H1 (cell line): Measurements from ENCODE around the gene GBP5. TPM values are rescaled to one million over a fixed set of nuclear protein-coding genes. Genes with fewer than 3 reads are reported as not detected.

Experiments
- CTCF ChIA-PET: fragments of 300-600 bp; sonication (Branson Sonifier 250); formaldehyde crosslinking; loops from one replicate; lab custom pipeline; 2021; ENCODE audit not compliant: partially characterized antibody; lab: Charles Lee
- POLR2A ChIA-PET: fragments of 300-600 bp; sonication (Branson Sonifier 250); formaldehyde crosslinking; loops from one replicate; lab custom pipeline; 2021; ENCODE audit warnings: inconsistent platforms; ENCODE audit not compliant: partially characterized antibody; lab: Charles Lee
- DNase-seq, 2 experiments: peaks; one replicate each; pipeline versions ENCODE4 v3.0.0 to v3.0.0-alpha.2; 2010 to 2022; ENCODE audit warnings: low spot score in 2 of 2, low read depth in 1 of 2, mixed read lengths in 1 of 2
- FAIRE-seq: peaks from 2 replicates; lab custom pipeline; 2011; peaks lifted over from hg19 to GRCh38; lab: Jason Lieb, UNC
- H2AFZ ChIP-seq: 2 replicates; pipeline ENCODE4 v1.8.1; 2012; ENCODE audit warnings: low read length, inconsistent platforms
- H2AK5ac ChIP-seq: 2 replicates; pipeline ENCODE4 v1.6.1; 2013; ENCODE audit warnings: low read depth, low read length
- H2BK120ac ChIP-seq: replicated peaks from 2 replicates; pipeline ENCODE3; 2013; ENCODE audit warnings: low read depth, low read length, inconsistent platforms
- H2BK12ac ChIP-seq: 2 replicates; pipeline ENCODE4 v1.6.1; 2013; ENCODE audit warnings: low read depth, low read length
- H2BK15ac ChIP-seq: 2 replicates; pipeline ENCODE4 v1.6.1; 2013; ENCODE audit warnings: low read length
- H2BK20ac ChIP-seq: 2 replicates; pipeline ENCODE4 v1.6.1; 2013; ENCODE audit warnings: low read length
- H2BK5ac ChIP-seq: 2 replicates; pipeline ENCODE4 v1.6.1; 2013; ENCODE audit warnings: low read depth, low read length
- H3K14ac ChIP-seq: 2 replicates; pipeline ENCODE4 v1.6.1; 2013; ENCODE audit warnings: inconsistent platforms; ENCODE audit not compliant: insufficient read length
- H3K18ac ChIP-seq: 2 replicates; pipeline ENCODE4 v1.6.1; 2013; ENCODE audit warnings: low read length; ENCODE audit errors: extremely low read depth
- H3K23ac ChIP-seq: 2 replicates; pipeline ENCODE4 v1.6.1; 2013; ENCODE audit warnings: inconsistent platforms; ENCODE audit not compliant: insufficient read length
- H3K23me2 ChIP-seq: 2 replicates; pipeline ENCODE4 v1.6.1; 2013; ENCODE audit warnings: low read depth, low read length
- H3K27ac ChIP-seq: 2 replicates; pipeline ENCODE4 v1.6.1; 2011; ENCODE audit warnings: low read depth, low read length, inconsistent platforms
- H3K27me3 ChIP-seq, 4 experiments: replicated peaks in 1 of 4; 1 replicate in 1 of 4; 2 replicates in 3 of 4; pipeline versions ENCODE4 v1.6.1 to v1.8.1; 2011 to 2013; ENCODE audit warnings: low read length in 3 of 4, mild to moderate bottlenecking in 3 of 4, inconsistent platforms in 2 of 4, mixed read lengths in 2 of 4, moderate library complexity in 1 of 4; ENCODE audit not compliant: control insufficient read depth in 3 of 4, insufficient read depth in 3 of 4; ENCODE audit errors: extremely low read depth in 1 of 4
- H3K36me3 ChIP-seq, 4 experiments: 2 replicates each; pipeline versions ENCODE4 v1.6.1 to v1.8.1; 2011 to 2013; ENCODE audit warnings: mild to moderate bottlenecking in 4 of 4, low read length in 3 of 4, moderate library complexity in 2 of 4, control low read depth in 1 of 4, inconsistent platforms in 1 of 4; ENCODE audit not compliant: insufficient read depth in 4 of 4, control insufficient read depth in 2 of 4
- H3K4ac ChIP-seq: replicated peaks from 2 replicates; pipeline ENCODE3; 2013; ENCODE audit warnings: low read length, low read depth, mixed read lengths, inconsistent platforms; ENCODE audit not compliant: insufficient read length
- H3K4me1 ChIP-seq, 4 experiments: replicated peaks in 1 of 4; 1 replicate in 1 of 4; 2 replicates in 3 of 4; pipeline versions ENCODE4 v1.6.1 to v1.8.1; 2011 to 2013; ENCODE audit warnings: low read length in 3 of 4, inconsistent platforms in 2 of 4, mixed read lengths in 1 of 4; ENCODE audit not compliant: insufficient read depth in 4 of 4, control insufficient read depth in 3 of 4
- H3K4me2 ChIP-seq, 2 experiments: 2 replicates each; pipeline versions ENCODE4 v1.6.1 to v1.8.1; 2011 to 2013; ENCODE audit warnings: low read depth in 2 of 2, low read length in 2 of 2, control low read depth in 1 of 2, inconsistent platforms in 1 of 2, mild to moderate bottlenecking in 1 of 2; ENCODE audit not compliant: insufficient read depth in 1 of 2
- H3K4me3 ChIP-seq, 4 experiments: fragments of 200-600, 300-600 bp in 1 of 4; sonication (generic), shearing (Covaris generic), sonication (Bioruptor Twin) in 1 of 4; 2 replicates each; pipeline versions ENCODE4 v1.5.1 to v1.8.1; 2011 to 2016; ENCODE audit warnings: low read length in 4 of 4, low read depth in 3 of 4, control low read depth in 2 of 4, inconsistent platforms in 2 of 4, mild to moderate bottlenecking in 2 of 4, mixed read lengths in 1 of 4, moderate library complexity in 1 of 4; ENCODE audit not compliant: insufficient read depth in 2 of 4; ENCODE audit errors: extremely low read depth in 1 of 4
- H3K56ac ChIP-seq: replicated peaks from 2 replicates; pipeline ENCODE3; 2013; ENCODE audit warnings: low read depth, mild to moderate bottlenecking, mixed read lengths, low read length, inconsistent platforms; ENCODE audit not compliant: insufficient read length
- H3K79me1 ChIP-seq: 2 replicates; pipeline ENCODE4 v1.6.1; 2013; ENCODE audit warnings: low read depth, low read length, control low read depth
- H3K79me2 ChIP-seq, 2 experiments: 2 replicates each; pipeline versions ENCODE4 v1.6.1 to v1.8.1; 2012 to 2013; ENCODE audit warnings: low read length in 2 of 2, mild to moderate bottlenecking in 2 of 2, inconsistent platforms in 1 of 2; ENCODE audit not compliant: insufficient read depth in 2 of 2, control insufficient read depth in 1 of 2
- H3K9ac ChIP-seq, 4 experiments: replicated peaks in 1 of 4; 1 replicate in 1 of 4; 2 replicates in 3 of 4; pipeline versions ENCODE4 v1.6.1 to v1.8.1; 2011 to 2013; ENCODE audit warnings: low read depth in 3 of 4, low read length in 3 of 4, control low read depth in 2 of 4, mild to moderate bottlenecking in 2 of 4, moderate library complexity in 2 of 4, inconsistent platforms in 1 of 4; ENCODE audit errors: extremely low read depth in 1 of 4
- H3K9me3 ChIP-seq, 2 experiments: 2 replicates each; pipeline versions ENCODE4 v1.6.1 to v1.8.1; 2012 to 2013; ENCODE audit warnings: mild to moderate bottlenecking in 2 of 2, moderate library complexity in 2 of 2, control low read depth in 1 of 2, inconsistent platforms in 1 of 2, low read depth in 1 of 2, low read length in 1 of 2, mixed read lengths in 1 of 2; ENCODE audit not compliant: insufficient read depth in 2 of 2
- H4K20me1 ChIP-seq, 2 experiments: replicated peaks in 1 of 2; 2 replicates each; pipeline versions ENCODE3 to v1.8.1; 2011 to 2013; ENCODE audit warnings: inconsistent platforms in 2 of 2, low read length in 2 of 2, mild to moderate bottlenecking in 1 of 2; ENCODE audit not compliant: insufficient read depth in 2 of 2, control insufficient read depth in 1 of 2
- H4K5ac ChIP-seq: 2 replicates; pipeline ENCODE4 v1.6.1; 2013; ENCODE audit warnings: low read length, low read depth, mixed read lengths, inconsistent platforms; ENCODE audit not compliant: insufficient read length
- H4K8ac ChIP-seq: 2 replicates; pipeline ENCODE4 v1.8.0; 2013; ENCODE audit warnings: mild to moderate bottlenecking, moderate library complexity, low read length, inconsistent platforms; ENCODE audit not compliant: insufficient read depth; ENCODE audit errors: extremely low read depth
- H4K91ac ChIP-seq: replicated peaks from 2 replicates; pipeline ENCODE3; 2013; ENCODE audit warnings: low read length, mixed read lengths, inconsistent platforms; ENCODE audit not compliant: insufficient read length
- ASH2L ChIP-seq: fragments of 200-600, 300-600 bp; sonication (generic); IDR thresholded peaks from one replicate; pipeline ENCODE4 v1.7.1; 2017; ENCODE audit warnings: low read length
- EP300 ChIP-seq, 2 experiments: IDR thresholded peaks; 1 replicate in 1 of 2; 2 replicates in 1 of 2; pipeline ENCODE4 v1.6.1; 2011 to 2012; ENCODE audit warnings: low read depth in 2 of 2, low read length in 2 of 2, mild to moderate bottlenecking in 2 of 2, borderline replicate concordance in 1 of 2, inconsistent platforms in 1 of 2, moderate library complexity in 1 of 2
- JUN ChIP-seq: IDR thresholded peaks from 2 replicates; pipeline ENCODE4 v1.6.1; 2011; ENCODE audit warnings: low read depth, mild to moderate bottlenecking, improper control_type of control experiment, low read length
- KDM1A ChIP-seq: fragments of 200-600, 300-600 bp; sonication (generic); IDR thresholded peaks from 2 replicates; pipeline ENCODE4 v1.7.1; 2016; ENCODE audit warnings: mild to moderate bottlenecking, low read length, borderline replicate concordance
- MAFK ChIP-seq: IDR thresholded peaks from 2 replicates; pipeline ENCODE4 v1.6.1; 2012; ENCODE audit warnings: low read depth, mild to moderate bottlenecking, improper control_type of control experiment, low read length
- RAD21 ChIP-seq, 2 experiments: IDR thresholded peaks in 1 of 2; conservative IDR thresholded peaks in 1 of 2; 2 replicates each; pipeline ENCODE4 v1.6.1; 2011; ENCODE audit warnings: low read depth in 2 of 2, low read length in 2 of 2, improper control_type of control experiment in 1 of 2, inconsistent platforms in 1 of 2, mild to moderate bottlenecking in 1 of 2, moderate library complexity in 1 of 2
- SAP30 ChIP-seq: fragments of 300-600 bp; sonication (generic); IDR thresholded peaks from 2 replicates; pipeline ENCODE4 v1.7.1; 2012; ENCODE audit warnings: low read length, moderate library complexity, mild to moderate bottlenecking, inconsistent platforms; ENCODE audit not compliant: insufficient read depth, insufficient replicate concordance
- SP2 ChIP-seq: IDR thresholded peaks from 2 replicates; pipeline ENCODE4 v1.6.1; 2012; ENCODE audit warnings: mild to moderate bottlenecking, low read length, inconsistent platforms
- SUZ12 ChIP-seq: fragments of 200-600 bp; sonication (generic); IDR thresholded peaks from 2 replicates; pipeline ENCODE4 v1.6.1; 2012; ENCODE audit warnings: mild to moderate bottlenecking, inconsistent platforms, low read length, moderate library complexity, mixed read lengths
- TEAD4 ChIP-seq: IDR thresholded peaks from 2 replicates; pipeline ENCODE4 v1.6.1; 2012; ENCODE audit warnings: low read depth, low read length, inconsistent platforms, mixed read lengths
- WGBS, 2 experiments: shearing (Covaris generic) in 1 of 2; methylation state at CpG; one replicate each; pipeline versions ENCODE4 v1.1.6 to v1.1.7; 2013 to 2015; ENCODE audit warnings: low lambda C conversion rate in 2 of 2, mixed read lengths in 2 of 2, inconsistent platforms in 1 of 2, low coverage in 1 of 2, missing lambda C conversion rate in 1 of 2; ENCODE audit not compliant: insufficient replicate concordance in 2 of 2, insufficient coverage in 1 of 2, insufficient read length in 1 of 2; ENCODE audit errors: extremely low coverage in 1 of 2, missing lambda C conversion rate in 1 of 2; 5-methylcytosine and 5-hydroxymethylcytosine counted together
- polyA plus RNA-seq, 7 experiments: library from polyadenylated mRNA; depleted of rRNA in 3 of 7; stranded (reverse) in 5 of 7; unstranded in 2 of 7; fragments of >200 nt in 5 of 7; fragments of 200-250 nt in 2 of 7; gene quantifications; 1 replicate in 5 of 7; 2 replicates in 1 of 7; 4 replicates in 1 of 7; pipeline versions ENCODE4 v1.2.1 to v1.2.3, GENCODE V29; 2011 to 2013; ENCODE audit warnings: missing spikeins in 2 of 7, mixed read lengths in 2 of 7
- total RNA-seq: library from RNA; stranded (reverse); fragmentation: NEBNext Ultra II Directional; extraction: Animal tissue kit (Norgen Biotek cat#: 25700); gene quantifications from 2 replicates; pipeline ENCODE4 v1.2.1, GENCODE V29; 2021
- TF ChIP-seq, protein P1 (sequence below): IDR thresholded peaks from 2 replicates; pipeline ENCODE4 v1.6.1; 2012; ENCODE audit warnings: low read length, inconsistent platforms

GBP5 gene
- total and polyA plus RNA-seq, 2 of the 8 experiments (the other 6 are each of a cell fraction or from before 2014, with no cell fraction given): not detected

DNA sequence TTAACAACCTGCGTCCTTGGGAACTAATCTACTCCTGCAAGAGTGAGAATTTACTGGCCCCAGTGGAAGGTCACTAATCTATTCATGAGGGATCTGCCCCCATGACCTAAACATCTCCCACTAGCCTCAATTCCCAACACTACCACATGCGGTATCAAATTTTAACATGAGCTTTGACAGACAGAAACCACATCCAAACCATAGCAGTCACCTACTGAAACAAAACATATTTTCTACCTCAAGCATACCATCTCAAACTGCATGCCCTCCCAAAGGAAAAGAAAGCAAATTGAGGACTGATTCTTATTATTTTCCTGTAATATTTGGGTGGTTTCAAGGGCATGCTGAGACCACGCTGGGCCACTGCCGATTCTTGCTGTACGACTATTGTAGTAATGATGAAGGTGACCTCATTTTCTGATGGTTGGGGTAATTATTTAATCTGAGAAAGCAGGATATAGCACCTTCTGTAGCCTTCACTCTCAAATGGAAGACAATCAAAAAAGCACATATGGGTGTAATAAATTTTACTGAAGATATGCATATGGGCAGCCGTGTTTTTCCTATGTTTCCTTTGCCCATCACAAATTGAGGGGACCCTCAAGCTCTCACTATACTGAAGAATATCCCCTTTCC is 13.2 kb upstream of the GBP5 start:
- peaks cover 0 to 1% (median 0%) of the 10 kb centered on the region in 4 experiments; a peak in 1 of 7 replicates for H3K27me3 ChIP-seq
- H3K14ac ChIP-seq: no peak overlapping the region
- WGBS, 2 experiments: 93% methylated on average over 6 of the region's 6 CpGs; no CpG with 5 or more reads in 1 of the 2 experiments
- no peak overlapping the region for H4K8ac ChIP-seq
- no peak overlapping the region for H3K4me2 ChIP-seq
- H3K23me2 ChIP-seq: no peaks in the 10 kb centered on the region
- no peak overlapping the region for H4K91ac ChIP-seq
- H3K18ac ChIP-seq: no peak overlapping the region
- DNase-seq (no peak), FAIRE-seq (no peak)
- H3K4ac ChIP-seq: no peak overlapping the region
- no peak overlapping the region for H2BK120ac ChIP-seq
- no peak overlapping the region for H2BK20ac ChIP-seq
- H2AK5ac ChIP-seq: no peak overlapping the region
- no peaks in the 10 kb centered on the region for H3K4me1 ChIP-seq
- POLR2A ChIA-PET: no interaction called here
- H3K23ac ChIP-seq: no peak overlapping the region
- H3K79me1 ChIP-seq: no peaks in the 10 kb centered on the region
- H3K36me3 ChIP-seq: no peaks in the 10 kb centered on the region
- H2BK12ac ChIP-seq: no peak overlapping the region
- 0 out of 4 replicates have a peak, but pooled peaks cover 0 to 3% of the 10 kb centered on the region in 2 experiments for H3K9me3 ChIP-seq
- no peaks in the 10 kb centered on the region for H3K79me2 ChIP-seq
- H3K9ac ChIP-seq: no peak overlapping the region
- H2AFZ ChIP-seq: no peak overlapping the region
- H2BK5ac ChIP-seq: no peak overlapping the region
- no peak overlapping the region for H2BK15ac ChIP-seq
- H3K56ac ChIP-seq: no peak overlapping the region
- CTCF ChIA-PET: no interaction called here
- H4K5ac ChIP-seq: no peak overlapping the region
- no peak overlapping the region for H3K4me3 ChIP-seq
- no peaks in the 10 kb centered on the region for H4K20me1 ChIP-seq
- no peak overlapping the region for H3K27ac ChIP-seq
- TF ChIP-seq ASH2L: no peak
- no peak for TF ChIP-seq EP300 (IDR thresholded peaks at IDR 0.05; ENCODE audit: borderline replicate concordance in 1 of 2, low read depth in 2 of 2, low read length in 2 of 2)
- TF ChIP-seq RAD21 (IDR thresholded peaks at IDR 0.05 in 1 of 2, conservative IDR thresholded peaks at IDR 0.05 in 1 of 2; ENCODE audit: low read depth in 2 of 2, low read length in 2 of 2): no peak
- no peak for TF ChIP-seq JUN
- no peak for TF ChIP-seq KDM1A
- TF ChIP-seq TEAD4: no peak
- TF ChIP-seq, protein P1, sequence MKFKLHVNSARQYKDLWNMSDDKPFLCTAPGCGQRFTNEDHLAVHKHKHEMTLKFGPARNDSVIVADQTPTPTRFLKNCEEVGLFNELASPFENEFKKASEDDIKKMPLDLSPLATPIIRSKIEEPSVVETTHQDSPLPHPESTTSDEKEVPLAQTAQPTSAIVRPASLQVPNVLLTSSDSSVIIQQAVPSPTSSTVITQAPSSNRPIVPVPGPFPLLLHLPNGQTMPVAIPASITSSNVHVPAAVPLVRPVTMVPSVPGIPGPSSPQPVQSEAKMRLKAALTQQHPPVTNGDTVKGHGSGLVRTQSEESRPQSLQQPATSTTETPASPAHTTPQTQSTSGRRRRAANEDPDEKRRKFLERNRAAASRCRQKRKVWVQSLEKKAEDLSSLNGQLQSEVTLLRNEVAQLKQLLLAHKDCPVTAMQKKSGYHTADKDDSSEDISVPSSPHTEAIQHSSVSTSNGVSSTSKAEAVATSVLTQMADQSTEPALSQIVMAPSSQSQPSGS: no peak
- no peak for TF ChIP-seq SP2
- TF ChIP-seq MAFK: no peak
- TF ChIP-seq SAP30: no peak
- no peak for TF ChIP-seq SUZ12
